Limb (tissue), 2 donors: ENCODE measurements around the gene SIL1.

Experiments used
- DNase-seq, 2 donors: peaks; one replicate each; pipeline ENCODE4 v3.0.0-alpha.2; 2016; ENCODE audit errors: extremely low spot score in 2 of 2

The SIL1 gene

DNA sequence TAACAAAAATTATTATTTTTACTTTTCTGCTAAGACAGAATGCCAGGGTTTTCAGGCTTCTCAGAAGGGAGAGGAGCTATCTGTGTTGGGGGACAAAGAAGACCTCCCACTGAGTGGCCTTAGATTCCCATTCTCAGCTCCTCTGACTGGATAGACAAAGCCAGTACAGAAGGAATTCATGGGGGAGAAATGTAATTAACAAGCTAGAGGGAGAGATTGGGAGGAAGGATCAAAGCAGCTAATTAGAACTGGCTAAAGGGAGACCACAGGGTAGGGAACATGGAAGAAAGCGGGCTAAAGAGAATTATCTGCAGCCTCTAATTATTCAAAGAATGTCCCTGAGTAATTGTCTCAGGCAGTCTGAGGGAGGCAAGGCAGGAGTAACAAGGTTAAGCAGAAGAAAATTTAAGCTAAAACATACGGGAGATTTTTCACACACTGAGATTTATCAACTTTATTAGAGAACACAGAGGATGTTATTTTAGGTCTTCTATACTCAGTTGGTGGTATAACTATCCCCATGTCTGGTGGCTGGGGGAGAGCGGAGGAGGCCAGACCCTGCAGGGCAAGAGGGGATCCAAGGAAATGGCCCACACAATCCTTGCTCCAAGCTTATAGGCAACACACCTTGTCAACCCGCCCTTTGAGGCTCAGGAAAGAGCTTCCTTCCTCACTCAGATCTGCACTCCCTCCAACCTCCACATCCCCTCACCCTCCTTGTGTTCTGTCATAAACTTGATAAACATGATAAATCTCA, 235.4 kb downstream of the SIL1 start:
- no peak for DNase-seq

DNA sequence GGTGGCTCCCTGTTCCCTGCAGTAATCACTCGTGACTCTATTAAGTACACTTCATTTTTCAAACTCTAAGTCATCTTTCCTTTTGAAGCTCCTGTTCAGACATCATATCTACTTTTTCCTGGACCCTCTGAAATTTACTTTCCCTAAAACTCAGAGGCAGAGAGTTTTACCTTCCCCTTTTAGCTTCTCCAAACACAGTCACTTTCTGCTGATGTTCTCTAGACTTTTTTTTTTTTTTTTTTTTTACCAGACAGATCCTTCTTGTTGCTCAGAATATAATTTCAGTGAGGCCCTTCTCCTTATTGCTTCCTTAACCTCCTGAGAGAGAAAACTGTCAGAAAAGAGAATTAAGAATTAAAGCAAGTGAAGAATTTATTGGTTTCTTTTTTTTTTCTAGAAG, 236.4 kb downstream of the SIL1 start:
- no peak for DNase-seq

DNA sequence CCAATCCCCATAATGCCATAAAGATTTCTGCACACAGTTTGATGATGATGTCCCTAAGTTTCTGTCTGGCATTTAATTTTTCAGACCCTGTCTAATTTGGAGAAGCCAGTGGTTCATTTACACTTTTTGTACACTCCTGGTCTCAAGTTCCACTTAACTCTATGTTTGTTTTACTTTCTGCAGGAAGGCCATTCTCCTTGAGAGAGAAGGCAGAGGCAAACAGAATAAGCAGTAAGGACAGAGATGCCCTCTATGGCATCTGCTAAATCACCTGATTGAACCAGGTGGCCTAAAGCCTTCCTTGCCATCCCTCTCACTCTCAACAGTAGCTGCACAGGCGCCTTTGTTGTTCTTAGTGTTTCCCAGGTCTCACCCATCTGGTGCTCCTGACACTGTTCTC, 236.9 kb downstream of the SIL1 start:
- no peak for DNase-seq

DNA sequence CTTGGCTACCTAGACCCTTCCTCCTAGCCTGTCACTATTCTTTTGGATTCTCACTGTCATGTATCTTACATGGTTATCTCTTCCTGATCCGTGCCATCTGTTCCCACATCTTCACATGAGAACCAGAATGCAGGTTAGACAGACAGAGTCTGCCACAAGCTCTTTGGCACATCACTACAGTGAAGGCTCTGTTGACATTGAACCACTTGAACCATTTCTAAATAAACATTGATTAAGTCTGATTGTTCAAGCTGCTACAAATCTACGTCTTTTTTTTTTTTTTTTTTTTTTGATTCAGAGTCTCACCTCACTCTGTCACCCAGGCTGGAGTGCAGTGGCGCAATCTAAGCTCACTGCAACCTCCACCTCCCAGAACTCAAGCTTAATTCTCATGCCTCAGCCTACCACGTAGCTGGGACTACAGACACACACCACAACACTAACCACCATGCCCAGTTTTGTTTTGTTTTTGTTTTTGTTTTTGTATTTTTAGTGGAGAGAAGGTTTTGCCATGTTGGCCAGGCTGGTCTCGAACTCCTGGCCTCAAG, 237.9 kb downstream of the SIL1 start:
- DNase-seq = no peak

DNA sequence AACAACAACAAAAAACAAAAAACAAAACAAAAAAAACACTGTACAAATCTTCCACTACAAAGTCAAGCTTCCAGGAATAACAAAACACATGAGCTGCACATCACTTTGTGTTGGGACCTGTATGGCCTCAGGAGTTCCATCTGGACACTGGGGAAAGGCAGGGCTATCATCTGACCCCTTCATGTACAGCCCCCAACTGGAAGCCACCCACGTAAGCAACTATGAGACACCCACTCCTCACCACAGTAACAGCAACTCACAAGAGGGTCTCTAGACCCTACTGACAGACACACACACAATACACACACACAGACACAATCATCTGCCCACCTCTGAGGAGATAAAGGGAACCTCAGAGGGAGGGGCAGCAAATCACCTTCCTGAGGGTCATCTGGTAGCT, 241.4 kb downstream of the SIL1 start:
- DNase-seq = no peak

DNA sequence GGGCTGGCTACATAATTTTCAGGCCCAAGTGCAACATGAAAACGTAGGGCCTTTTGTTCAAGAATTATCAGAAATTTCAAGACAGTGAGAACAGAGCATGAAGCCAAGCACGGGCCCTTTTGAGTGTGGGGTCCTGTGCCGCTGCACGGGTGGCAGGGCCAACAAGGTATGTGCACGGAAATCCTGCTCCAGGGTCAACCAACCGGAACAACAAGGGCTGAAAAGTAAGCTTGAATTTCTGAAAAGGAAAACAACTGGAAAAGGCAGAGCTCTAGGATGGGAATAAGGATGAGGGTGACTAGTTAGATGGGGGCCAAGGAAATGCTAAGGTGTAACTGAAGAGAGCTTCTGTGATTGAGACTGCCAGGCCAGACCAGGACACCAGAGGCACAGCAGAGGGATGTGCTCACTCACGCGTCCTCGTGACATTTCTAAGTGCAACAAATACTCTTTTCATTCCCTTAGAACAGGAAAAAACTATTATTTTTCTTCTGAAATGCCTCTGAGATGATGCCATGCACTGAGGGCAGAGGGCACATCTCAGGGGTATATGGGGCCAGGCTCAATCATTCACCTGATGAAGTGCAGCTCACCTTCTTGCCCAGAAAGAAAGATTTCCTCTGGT, 242.4 kb downstream of the SIL1 start:
- no peak for DNase-seq

DNA sequence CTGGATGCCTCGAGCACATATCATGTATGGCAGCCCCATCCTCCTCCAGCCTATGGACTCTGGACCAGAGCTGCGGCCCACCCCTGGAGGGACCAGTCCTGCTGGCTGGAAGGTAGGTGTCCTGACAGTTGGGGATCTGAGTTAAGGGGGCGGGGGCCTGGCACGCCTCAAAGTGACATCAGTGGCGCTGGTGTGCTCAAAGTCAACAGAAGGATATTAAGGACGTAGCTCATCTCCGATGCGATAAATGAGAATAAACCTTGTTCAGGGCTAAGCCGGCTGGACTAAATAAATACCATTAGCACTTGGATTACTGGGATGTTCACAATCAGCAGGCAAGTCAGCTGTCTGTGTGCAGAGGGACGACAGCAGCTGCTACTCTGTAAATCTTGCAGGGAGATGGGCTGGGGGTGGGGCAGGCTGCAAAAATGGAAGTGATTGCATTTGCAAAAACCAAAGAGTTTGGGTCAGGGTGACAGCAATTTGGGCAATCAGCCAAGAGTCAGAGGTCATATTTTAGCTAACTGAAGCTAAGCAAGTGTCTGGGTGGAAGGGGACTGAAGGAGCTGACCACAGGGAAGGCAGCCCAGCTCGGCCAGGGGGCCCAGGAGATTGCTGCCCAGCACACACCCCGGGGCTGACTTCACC, 243.0 kb downstream of the SIL1 start:
- DNase-seq = peak in 1 of 2 donors; percentile 61

DNA sequence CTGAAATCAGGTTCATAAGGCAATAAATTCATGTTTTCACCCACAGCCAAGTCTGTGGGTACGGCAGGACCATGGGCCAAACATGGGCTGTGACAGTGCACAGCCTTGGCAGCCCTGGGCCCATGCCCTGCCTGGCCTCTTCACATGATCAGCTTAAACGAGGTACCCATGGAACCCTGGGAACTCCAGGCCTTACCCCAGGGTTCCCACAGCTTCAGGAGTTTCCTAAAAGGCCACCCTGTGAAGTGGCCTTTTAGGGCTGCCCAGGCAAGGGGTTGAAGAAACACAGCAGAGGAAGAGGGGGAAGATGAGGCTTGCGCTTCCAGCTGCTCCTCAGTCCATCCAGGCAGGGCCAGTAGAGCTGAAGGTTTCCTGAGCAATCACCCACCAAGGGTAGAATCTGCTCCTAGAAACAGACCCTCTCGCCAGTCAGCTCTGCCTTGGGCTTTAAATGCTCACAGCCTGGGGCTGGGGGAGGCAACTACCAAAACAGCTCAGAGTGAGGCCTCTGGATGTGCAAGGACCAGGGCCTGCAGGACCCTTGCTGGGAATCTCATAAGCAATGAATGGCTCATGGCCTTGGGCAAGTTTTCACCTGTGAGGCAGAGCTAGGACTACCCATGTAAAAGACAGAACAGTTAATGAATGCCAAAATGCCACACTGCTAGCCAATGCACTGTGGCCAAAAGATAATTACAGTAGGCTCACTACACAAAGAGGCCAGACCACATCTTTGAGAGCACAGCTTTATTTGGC, 243.7 kb downstream of the SIL1 start:
- no peak for DNase-seq

DNA sequence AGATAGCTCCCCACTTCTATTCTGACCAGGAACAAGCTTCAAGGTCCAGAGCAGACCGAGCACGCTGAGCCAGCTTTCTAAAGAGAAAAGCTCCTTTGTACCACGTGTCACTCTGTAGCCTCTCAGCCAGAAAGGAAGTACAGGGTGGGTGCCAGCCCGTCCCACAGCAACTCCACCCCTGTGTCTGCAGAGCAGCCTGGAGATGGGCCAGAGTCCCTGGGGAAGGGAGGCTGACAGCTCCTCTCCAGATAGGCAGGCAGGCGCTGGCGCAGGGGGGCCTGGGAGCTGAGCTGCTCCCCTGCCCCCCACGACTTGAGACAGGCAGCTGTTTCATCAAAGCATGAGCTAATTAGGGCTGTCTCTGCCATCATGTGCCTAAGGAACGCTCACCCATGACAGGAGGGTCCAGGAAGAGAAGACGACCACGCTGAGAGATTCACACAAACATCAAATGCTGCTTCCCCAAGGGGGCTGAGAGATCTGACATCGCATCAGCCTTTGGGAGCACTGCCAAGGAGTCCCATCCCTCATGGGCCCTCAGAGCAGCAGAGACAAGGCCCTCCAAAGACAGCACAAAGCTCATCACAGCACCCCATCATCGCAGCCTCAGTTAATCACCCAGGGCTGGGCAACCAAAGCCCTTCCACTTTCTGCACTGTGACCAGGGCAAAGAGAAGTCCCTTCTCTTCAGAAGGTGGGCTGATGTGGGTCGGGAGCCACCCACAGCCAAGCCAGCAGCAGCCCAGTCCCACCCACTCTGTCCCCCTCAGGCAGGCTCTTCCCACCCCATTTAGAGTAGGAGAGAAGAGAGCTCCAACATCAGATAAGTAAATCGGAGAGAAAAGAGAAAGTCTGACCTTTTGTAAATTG, 244.5 kb downstream of the SIL1 start:
- peak in 1 of 2 donors; percentile 77 for DNase-seq

DNA sequence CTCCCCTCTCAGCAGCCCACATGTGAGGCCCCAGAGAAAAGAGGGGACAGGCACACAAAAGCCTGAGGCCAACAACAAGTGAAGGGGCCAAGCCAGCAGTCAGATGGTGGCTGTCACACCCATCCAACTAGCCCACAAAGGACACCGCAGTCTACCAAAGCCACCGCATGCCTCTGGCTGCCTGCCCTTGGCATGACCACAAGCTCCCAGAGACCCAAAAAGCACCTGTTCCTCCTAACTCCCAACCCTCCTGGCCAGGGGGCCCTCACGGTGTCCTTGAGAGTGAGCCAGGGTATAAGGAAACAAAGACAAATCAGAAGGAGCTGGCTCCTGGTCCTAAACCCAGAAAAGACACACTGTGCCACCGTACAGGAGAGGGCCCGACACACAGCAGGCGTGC, 245.2 kb downstream of the SIL1 start:
- no peak for DNase-seq

DNA sequence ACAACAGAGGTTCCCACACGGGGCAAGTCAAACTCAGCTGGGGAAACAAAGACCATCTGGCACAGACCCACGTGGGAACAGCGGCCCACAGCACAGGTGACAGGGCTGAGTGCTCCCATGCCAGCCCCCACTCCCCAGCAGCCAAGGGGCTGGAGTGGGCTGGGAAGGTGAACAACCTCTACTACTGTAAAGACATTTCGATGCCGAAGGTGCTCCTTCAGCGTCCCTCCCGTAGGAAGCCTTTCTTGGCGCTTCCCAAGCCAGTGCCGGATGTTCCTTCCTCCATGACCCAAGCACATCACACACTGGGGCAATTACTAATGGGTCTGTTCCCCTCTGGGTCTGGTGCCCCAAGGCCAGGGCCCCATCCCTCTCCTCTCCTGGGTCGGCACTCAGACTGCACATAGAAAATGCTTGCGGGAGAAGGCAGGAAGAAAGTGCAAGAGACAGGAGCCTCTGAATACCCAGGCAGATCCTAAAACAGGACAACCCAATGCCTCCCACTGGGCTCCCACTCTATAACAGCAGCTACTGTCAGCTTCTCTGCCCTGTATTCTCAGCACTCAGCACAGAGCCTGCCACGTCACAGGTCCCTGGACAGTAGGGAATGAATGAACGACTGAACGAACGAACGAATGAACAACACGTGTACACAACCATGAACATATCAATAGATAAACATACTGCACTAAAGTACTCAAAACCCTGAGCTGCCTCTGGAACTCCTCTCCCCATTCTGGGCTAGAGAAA, 246.0 kb downstream of the SIL1 start:
- DNase-seq = no peak

DNA sequence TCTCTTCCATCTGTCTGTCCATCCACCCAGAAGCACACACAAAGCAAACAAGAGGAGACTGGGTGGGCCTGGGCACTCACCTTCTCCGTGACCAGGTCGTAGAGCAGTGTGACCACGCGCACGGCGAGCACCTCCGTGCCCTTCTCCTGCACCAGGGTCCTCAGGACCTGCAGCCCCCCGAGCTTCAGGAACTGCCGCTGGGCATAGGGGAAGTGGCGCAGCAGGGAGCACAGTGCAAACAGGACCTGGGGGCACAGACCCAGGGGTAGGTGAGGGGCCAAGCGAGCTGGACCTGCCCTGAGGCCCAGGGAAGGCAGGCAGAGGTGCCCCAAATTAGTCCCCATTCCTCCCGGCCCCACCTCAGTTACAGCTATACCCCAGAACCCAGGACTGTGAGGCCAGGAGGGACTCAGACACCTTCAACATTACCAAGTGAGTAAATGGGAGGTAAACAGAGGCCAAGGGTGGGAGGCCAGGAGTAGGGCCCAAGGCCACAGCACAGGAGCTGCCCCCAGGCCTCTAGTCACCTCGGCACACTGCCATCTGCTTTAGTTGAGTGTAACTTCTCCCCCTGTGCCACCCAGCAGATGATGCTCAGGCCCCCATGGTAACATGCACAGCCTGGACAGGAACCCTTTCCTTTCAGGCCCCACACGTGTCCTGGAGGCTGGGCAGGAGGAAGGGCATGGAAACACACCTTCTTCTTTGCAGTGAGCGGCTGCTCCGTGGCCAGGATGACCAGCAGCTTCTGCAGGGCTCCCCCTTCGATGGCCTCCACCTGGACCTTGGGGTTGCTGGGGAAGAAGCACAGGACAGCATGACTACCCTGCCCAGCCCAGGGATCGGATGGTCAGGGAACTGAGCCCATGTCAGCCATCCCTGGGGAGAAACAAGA, 246.8 kb downstream of the SIL1 start:
- DNase-seq = no peak

DNA sequence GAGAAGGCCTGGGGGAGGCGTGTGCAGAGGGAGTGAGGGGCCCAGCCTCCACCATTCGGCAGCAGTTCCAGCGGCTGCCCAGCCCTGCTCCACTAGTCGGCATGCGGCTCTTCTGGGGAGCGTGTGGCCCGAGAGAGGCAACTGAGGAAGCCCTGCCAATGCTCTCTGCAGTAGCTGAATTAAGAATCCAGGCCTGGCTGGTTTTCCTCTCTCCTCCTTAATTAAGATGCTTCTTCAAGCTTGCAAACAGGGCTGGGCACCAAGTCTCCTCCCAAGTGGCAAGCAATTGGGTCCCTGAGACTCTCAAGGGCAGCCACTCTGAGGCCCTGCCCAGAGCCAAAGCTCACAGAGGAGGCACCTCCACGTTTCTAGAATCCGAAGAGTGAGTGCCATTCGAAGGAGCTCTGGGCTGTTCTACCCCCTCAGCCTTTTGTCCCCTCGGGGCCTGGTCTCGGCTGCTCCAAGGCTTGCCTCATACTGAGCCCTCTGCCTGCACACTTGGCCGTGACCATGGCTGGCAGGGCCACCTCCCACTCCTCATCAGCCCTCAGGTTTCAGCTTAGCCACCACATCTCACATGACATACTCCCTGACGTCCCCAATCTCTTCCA, 247.6 kb downstream of the SIL1 start:
- DNase-seq = no peak

DNA sequence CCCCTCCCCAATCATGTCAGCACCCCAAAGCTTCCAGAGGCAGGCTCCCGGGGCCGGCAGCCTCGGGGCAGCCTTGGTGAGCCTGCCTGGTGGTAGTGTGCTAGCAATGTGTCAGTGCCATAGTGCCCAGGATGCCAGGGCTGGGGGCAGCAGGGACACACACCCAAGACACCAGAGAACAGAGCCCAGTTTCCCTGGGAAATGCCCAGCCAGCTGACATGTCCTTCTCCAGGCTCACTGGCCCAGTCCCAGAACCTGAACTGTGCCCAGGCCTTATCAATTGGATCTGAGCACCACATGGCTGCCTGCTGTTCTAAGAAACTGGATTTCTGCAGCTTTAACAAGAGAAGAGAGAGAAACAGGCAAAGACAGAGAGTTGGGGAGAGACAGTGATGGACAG, 248.2 kb downstream of the SIL1 start:
- no peak for DNase-seq

DNA sequence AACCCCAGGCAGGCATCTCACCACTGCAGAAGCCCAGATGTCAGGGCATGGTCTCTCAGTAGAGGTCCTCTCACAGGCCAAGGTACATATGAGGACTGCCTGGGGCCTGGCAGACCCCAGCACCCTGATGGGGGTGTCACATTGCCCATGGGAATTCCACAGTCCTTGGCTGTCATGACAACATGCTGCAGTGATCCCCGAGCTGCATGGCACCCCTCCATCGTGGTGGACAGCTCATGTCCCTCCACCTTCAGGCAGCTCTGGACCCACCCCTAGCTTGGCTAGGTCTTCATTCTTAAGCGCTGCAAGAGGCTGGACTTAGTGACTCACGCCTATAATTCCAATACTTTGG, 249.0 kb downstream of the SIL1 start:
- no peak for DNase-seq

DNA sequence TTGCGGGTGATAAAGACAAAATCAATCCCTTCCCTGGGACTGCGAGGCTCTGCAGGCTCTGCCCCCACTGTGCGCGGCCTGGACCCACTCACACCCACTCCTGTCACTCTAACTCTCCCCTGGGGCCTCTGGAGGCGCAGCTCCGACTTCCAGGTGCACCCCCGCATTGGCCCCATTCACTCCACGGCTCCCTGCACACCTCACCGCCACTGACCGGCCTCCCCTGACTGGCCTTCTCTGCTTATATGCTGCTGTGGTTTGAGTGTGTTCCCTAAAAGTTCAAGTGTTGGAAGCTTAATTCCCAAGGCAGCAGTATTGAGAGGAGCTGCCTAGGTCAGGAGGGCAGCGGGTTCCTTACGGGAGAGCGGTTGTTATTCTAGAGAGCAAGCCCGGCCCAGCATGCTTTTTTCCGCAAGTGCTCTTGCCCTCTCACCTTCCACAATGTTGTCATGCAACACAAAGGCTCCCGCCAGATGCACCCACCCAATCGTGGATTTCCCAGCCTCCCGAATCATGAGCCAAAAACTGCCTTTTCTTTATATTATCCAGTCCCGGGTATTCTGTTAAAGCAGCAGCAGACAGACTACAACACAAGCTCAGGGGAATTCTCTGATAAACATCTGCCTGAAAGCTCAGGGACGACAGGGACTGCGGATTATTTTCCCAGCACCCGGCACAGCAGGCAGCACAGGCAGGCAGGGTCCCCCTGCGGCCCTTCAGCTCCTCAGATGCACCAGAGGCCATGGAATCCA, 249.5 kb downstream of the SIL1 start:
- no peak for DNase-seq

DNA sequence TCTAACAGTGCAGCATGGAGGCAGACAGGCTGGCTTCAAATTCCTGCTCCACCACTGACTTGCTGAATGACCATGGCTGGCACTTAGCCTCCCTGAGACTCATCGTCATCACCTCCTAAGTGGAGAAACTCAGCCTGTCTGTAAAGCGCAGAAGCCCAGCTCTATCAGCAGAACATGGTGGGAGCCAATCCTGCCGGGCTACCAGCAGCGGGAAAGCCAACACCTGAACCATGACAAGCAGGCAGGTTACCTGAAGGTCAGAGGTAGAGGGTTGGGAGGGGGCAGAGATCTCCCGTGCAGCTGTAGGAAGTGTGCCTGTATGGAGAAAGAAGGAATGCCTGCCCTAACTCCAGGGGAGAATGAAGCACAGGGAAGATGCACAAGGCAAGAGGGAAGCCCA, 250.4 kb downstream of the SIL1 start:
- no peak for DNase-seq
